Hematopoietic multipotent progenitor cell treated with erythropoietin and hydrocortisone succinate and interleukin-3 and kit ligand, for 17 days (in vitro differentiated cells): ENCODE results near the gene CDH20.

ENCODE experiments used
- DNase-seq: peaks from one replicate; pipeline ENCODE4 v3.0.0-alpha.2; 2015; ENCODE audit warnings: low spot score

CDH20 gene

GRCh38 chr18:61333271-61333745 lies at the start of gene CDH20:
CDH20 (plus strand) TSS chr18:61333430.
- DNase-seq = no peak

GRCh38 chr18:61284039-61284438 lies 49.2 kb upstream of the CDH20 start:
- DNase-seq = no peak

GRCh38 chr18:61285777-61286176 lies 47.5 kb upstream of the CDH20 start:
- DNase-seq = no peak

GRCh38 chr18:61286867-61287266 lies 46.4 kb upstream of the CDH20 start:
- DNase-seq = no peak

GRCh38 chr18:61290616-61291015 lies 42.6 kb upstream of the CDH20 start:
- no peak for DNase-seq

GRCh38 chr18:61292280-61293035 lies 40.8 kb upstream of the CDH20 start:
- DNase-seq = no peak

- no peak for DNase-seq
Observed at GRCh38 chr18:61295153-61295552, 38.1 kb upstream of the CDH20 start.

- no peak for DNase-seq
Observed at GRCh38 chr18:61308004-61308403, 25.2 kb upstream of the CDH20 start.

GRCh38 chr18:61308795-61309393 lies 24.3 kb upstream of the CDH20 start:
- no peak for DNase-seq

- no peak for DNase-seq
Observed at GRCh38 chr18:61322265-61322873, 10.9 kb upstream of the CDH20 start.

- DNase-seq = no peak
Observed at GRCh38 chr18:61323951-61324350, 9.3 kb upstream of the CDH20 start.

GRCh38 chr18:61326407-61326806 lies 6.8 kb upstream of the CDH20 start:
- DNase-seq = no peak

- DNase-seq = no peak
Observed at GRCh38 chr18:61329398-61329797, 3.8 kb upstream of the CDH20 start.

- no peak for DNase-seq
Observed at GRCh38 chr18:61331051-61331450, 2.2 kb upstream of the CDH20 start.

GRCh38 chr18:61333746-61334490 lies 688 bp downstream of the CDH20 start:
- DNase-seq = no peak

- no peak for DNase-seq
Observed at GRCh38 chr18:61334491-61334850, 1.2 kb downstream of the CDH20 start.

- DNase-seq = no peak
Observed at GRCh38 chr18:61334951-61335683, 1.9 kb downstream of the CDH20 start.

- no peak for DNase-seq
Observed at GRCh38 chr18:61335684-61336555, 2.7 kb downstream of the CDH20 start.

GRCh38 chr18:61336766-61337165 lies 3.5 kb downstream of the CDH20 start:
- DNase-seq = no peak

- no peak for DNase-seq
Observed at GRCh38 chr18:61337527-61337926, 4.3 kb downstream of the CDH20 start.

- DNase-seq = no peak
Observed at GRCh38 chr18:61340148-61340547, 6.9 kb downstream of the CDH20 start.
